GM19240 (cell line): Measurements from ENCODE around the gene RELT.

Source experiments
- DNase-seq: peaks from one replicate; pipeline ENCODE4 v3.0.0; 2011; ENCODE audit warnings: low spot score; ENCODE audit not compliant: insufficient read length

RELT gene

GRCh38 chr11:73401924-73402833, 26.0 kb downstream of the RELT start:
- no peak for DNase-seq

- no peak for DNase-seq
Measured at GRCh38 chr11:73402834-73403185, 26.6 kb downstream of the RELT start.

- DNase-seq = no peak
Measured at GRCh38 chr11:73403541-73403940, 27.3 kb downstream of the RELT start.

GRCh38 chr11:73404048-73404447, 27.8 kb downstream of the RELT start:
- DNase-seq = no peak

- no peak for DNase-seq
Measured at GRCh38 chr11:73404506-73405145, 28.4 kb downstream of the RELT start.

- no peak for DNase-seq
Measured at GRCh38 chr11:73405146-73405510, 28.9 kb downstream of the RELT start.

- DNase-seq = no peak
Measured at GRCh38 chr11:73406131-73406530, 29.9 kb downstream of the RELT start.

GRCh38 chr11:73406619-73407018, 30.4 kb downstream of the RELT start:
- no peak for DNase-seq

- no peak for DNase-seq
Measured at GRCh38 chr11:73409431-73409830, 33.2 kb downstream of the RELT start.

GRCh38 chr11:73410627-73411026, 34.4 kb downstream of the RELT start:
- DNase-seq = no peak

- no peak for DNase-seq
Measured at GRCh38 chr11:73411031-73411430, 34.8 kb downstream of the RELT start.

- DNase-seq = no peak
Measured at GRCh38 chr11:73412308-73412707, 36.1 kb downstream of the RELT start.

GRCh38 chr11:73413256-73413655, 37.1 kb downstream of the RELT start:
- DNase-seq = no peak

- DNase-seq = no peak
Measured at GRCh38 chr11:73414977-73415651, 38.9 kb downstream of the RELT start.

GRCh38 chr11:73415854-73416615, 39.8 kb downstream of the RELT start:
- no peak for DNase-seq

GRCh38 chr11:73416786-73417185, 40.6 kb downstream of the RELT start:
- no peak for DNase-seq

GRCh38 chr11:73420136-73420535, 43.9 kb downstream of the RELT start:
- no peak for DNase-seq

GRCh38 chr11:73422886-73423285, 46.7 kb downstream of the RELT start:
- DNase-seq = no peak

GRCh38 chr11:73423506-73423905, 47.3 kb downstream of the RELT start:
- no peak for DNase-seq

- no peak for DNase-seq
Measured at GRCh38 chr11:73425108-73425507, 48.9 kb downstream of the RELT start.

GRCh38 chr11:73426219-73426850, 50.1 kb downstream of the RELT start:
- no peak for DNase-seq
